Measurements from ENCODE around the gene ITCH.
"Not testable (repeated sequence)": the region's sequence is repeated elsewhere in the genome, so short reads cannot be mapped to it uniquely, and the experiment has no call there.

ITCH gene

GRCh38 chr20:34405942-34406341, 42.9 kb downstream of the ITCH start:
- not testable (repeated sequence) for H3K27me3 ChIP-seq (replicated peaks in 2 of 5; ENCODE audit: control insufficient read depth in 4 of 5, insufficient read depth in 5 of 5, low read length in 4 of 5); H3K27ac ChIP-seq (ENCODE audit: insufficient read depth in 1 of 2, low read depth in 1 of 2, low read length in 2 of 2, poor library complexity in 1 of 2, severe bottlenecking in 2 of 2); H3K4me3 ChIP-seq (ENCODE audit: control insufficient read depth in 1 of 7, extremely low read depth in 1 of 7, insufficient read depth in 4 of 7, low read depth in 2 of 7, low read length in 6 of 7); DNase-seq; H3K9me3 ChIP-seq (ENCODE audit: control extremely low read depth in 1 of 5, control insufficient read depth in 4 of 5, insufficient read depth in 2 of 5, low read depth in 1 of 5, low read length in 4 of 5)
- Histone ChIP-seq H3K36me3 (ENCODE audit: control insufficient read depth in 4 of 4, insufficient read depth in 4 of 4, low read length in 3 of 4) (peaks cover 9 to 39% (median 19%) of the 10 kb centered on the region in 4 experiments), H3K4me1 (ENCODE audit: control extremely low read depth in 1 of 4, control insufficient read depth in 4 of 4, insufficient read depth in 4 of 4, low read length in 3 of 4) (peaks cover 4 to 24% (median 9%) of the 10 kb centered on the region in 4 experiments)
- 84% methylated on average over 3 of the region's 3 CpGs for WGBS (ENCODE audit: insufficient coverage)
- CTCF ChIA-PET = interaction anchor here (0.7 to 1.3 kb wide), 2 partner anchors 20 to 39 kb away, joined by 3 read pairs; no protein-coding TSS in a partner anchor
- POLR2A ChIA-PET = interaction anchor here (0.5 kb wide), 1 partner anchor 48 kb away, joined by 6 read pairs; no protein-coding TSS in a partner anchor

DNA sequence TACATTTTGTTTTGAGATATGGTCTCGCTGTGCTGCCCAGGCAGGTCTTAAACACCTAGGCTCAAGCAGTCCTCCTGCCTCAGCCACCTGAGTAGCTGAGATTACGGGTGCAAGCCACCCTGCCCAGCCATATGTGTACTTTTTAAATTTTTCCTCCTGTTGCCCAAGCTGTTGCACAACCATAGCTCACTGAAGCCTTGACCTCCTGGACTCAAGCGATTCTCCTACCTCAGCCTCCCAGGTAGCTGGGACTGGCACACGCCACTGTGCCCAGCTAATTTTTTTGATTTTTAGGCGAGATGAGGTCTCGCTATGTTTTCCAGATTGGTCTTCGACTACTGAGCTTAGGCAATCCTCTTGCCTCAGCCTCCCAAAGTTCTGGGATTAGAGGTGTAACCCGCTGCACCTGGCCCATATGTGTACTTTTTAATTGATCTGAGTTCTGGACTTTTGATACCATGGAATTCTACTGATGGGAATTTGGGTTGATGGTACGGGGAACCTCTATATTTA, 44.9 kb downstream of the ITCH start:
- Histone ChIP-seq H3K27me3 (replicated peaks in 2 of 5; ENCODE audit: control insufficient read depth in 4 of 5, insufficient read depth in 5 of 5, low read length in 4 of 5) (no peaks in the 10 kb centered on the region), H3K27ac (ENCODE audit: insufficient read depth in 1 of 2, low read depth in 1 of 2, low read length in 2 of 2, poor library complexity in 1 of 2, severe bottlenecking in 2 of 2) (no peak overlapping the region), H3K36me3 (ENCODE audit: control insufficient read depth in 4 of 4, insufficient read depth in 4 of 4, low read length in 3 of 4) (peaks cover 7 to 37% (median 18%) of the 10 kb centered on the region in 4 experiments), H3K9me3 (ENCODE audit: control extremely low read depth in 1 of 5, control insufficient read depth in 4 of 5, insufficient read depth in 2 of 5, low read depth in 1 of 5, low read length in 4 of 5) (no peaks in the 10 kb centered on the region), H3K4me3 (ENCODE audit: control insufficient read depth in 1 of 7, extremely low read depth in 1 of 7, insufficient read depth in 4 of 7, low read depth in 2 of 7, low read length in 6 of 7) (no peak overlapping the region), H3K4me1 (ENCODE audit: control extremely low read depth in 1 of 4, control insufficient read depth in 4 of 4, insufficient read depth in 4 of 4, low read length in 3 of 4) (peaks cover 4 to 24% (median 9%) of the 10 kb centered on the region in 4 experiments)
- ChIA-PET POLR2A (no interaction called here), CTCF (interaction anchor here (1.1 to 1.8 kb wide), 2 partner anchors 12 to 95 kb away, joined by 4 to 10 read pairs; no protein-coding TSS in a partner anchor)
- 96% methylated on average over 7 of the region's 9 CpGs for WGBS (ENCODE audit: insufficient coverage)
- no peak for DNase-seq

- no peak overlapping the region for H3K27ac ChIP-seq (ENCODE audit: insufficient read depth in 1 of 2, low read depth in 1 of 2, low read length in 2 of 2, poor library complexity in 1 of 2, severe bottlenecking in 2 of 2)
- no peak overlapping the region for H3K4me3 ChIP-seq (ENCODE audit: control insufficient read depth in 1 of 7, extremely low read depth in 1 of 7, insufficient read depth in 4 of 7, low read depth in 2 of 7, low read length in 6 of 7)
- POLR2A ChIA-PET = no interaction called here
- no peaks in the 10 kb centered on the region for H3K27me3 ChIP-seq (replicated peaks in 2 of 5; ENCODE audit: control insufficient read depth in 4 of 5, insufficient read depth in 5 of 5, low read length in 4 of 5)
- 100% methylated on average over 1 of the region's 6 CpGs for WGBS (ENCODE audit: insufficient coverage)
- no peak for DNase-seq
- CTCF ChIA-PET = interaction anchor here (1.3 to 1.4 kb wide), 2 partner anchors 12 to 32 kb away, joined by 3 to 4 read pairs; no protein-coding TSS in a partner anchor
- H3K9me3 ChIP-seq (ENCODE audit: control extremely low read depth in 1 of 5, control insufficient read depth in 4 of 5, insufficient read depth in 2 of 5, low read depth in 1 of 5, low read length in 4 of 5) = no peaks in the 10 kb centered on the region
- H3K4me1 ChIP-seq (ENCODE audit: control extremely low read depth in 1 of 4, control insufficient read depth in 4 of 4, insufficient read depth in 4 of 4, low read length in 3 of 4) = peaks cover 3 to 19% (median 11%) of the 10 kb centered on the region in 4 experiments
- H3K36me3 ChIP-seq (ENCODE audit: control insufficient read depth in 4 of 4, insufficient read depth in 4 of 4, low read length in 3 of 4) = peaks cover 11 to 46% (median 24%) of the 10 kb centered on the region in 4 experiments
Observed at GRCh38 chr20:34410336-34410735, 47.3 kb downstream of the ITCH start.

GRCh38 chr20:34412453-34412852, 49.4 kb downstream of the ITCH start:
- POLR2A ChIA-PET = interaction anchor here (0.6 kb wide), 1 partner anchor 265 kb away, joined by 3 read pairs; no protein-coding TSS in a partner anchor
- no peaks in the 10 kb centered on the region for H3K27me3 ChIP-seq (replicated peaks in 2 of 5; ENCODE audit: control insufficient read depth in 4 of 5, insufficient read depth in 5 of 5, low read length in 4 of 5)
- no peaks in the 10 kb centered on the region for H3K9me3 ChIP-seq (ENCODE audit: control extremely low read depth in 1 of 5, control insufficient read depth in 4 of 5, insufficient read depth in 2 of 5, low read depth in 1 of 5, low read length in 4 of 5)
- CTCF ChIA-PET = interaction anchor here (0.7 to 1.3 kb wide), 3 partner anchors 8 to 50 kb away, joined by 3 to 4 read pairs (median 3); partner anchors contain the start of gene ITCH
- H3K36me3 ChIP-seq (ENCODE audit: control insufficient read depth in 4 of 4, insufficient read depth in 4 of 4, low read length in 3 of 4) = peaks cover 11 to 44% (median 26%) of the 10 kb centered on the region in 4 experiments
- H3K4me1 ChIP-seq (ENCODE audit: control extremely low read depth in 1 of 4, control insufficient read depth in 4 of 4, insufficient read depth in 4 of 4, low read length in 3 of 4) = peaks cover 3 to 12% (median 7%) of the 10 kb centered on the region in 4 experiments
- no peak for DNase-seq
- WGBS (ENCODE audit: insufficient coverage) = no CpG with 5 or more reads among the region's 3 CpGs
- H3K4me3 ChIP-seq (ENCODE audit: control insufficient read depth in 1 of 7, extremely low read depth in 1 of 7, insufficient read depth in 4 of 7, low read depth in 2 of 7, low read length in 6 of 7) = no peak overlapping the region
- H3K27ac ChIP-seq (ENCODE audit: insufficient read depth in 1 of 2, low read depth in 1 of 2, low read length in 2 of 2, poor library complexity in 1 of 2, severe bottlenecking in 2 of 2) = no peak overlapping the region

DNA sequence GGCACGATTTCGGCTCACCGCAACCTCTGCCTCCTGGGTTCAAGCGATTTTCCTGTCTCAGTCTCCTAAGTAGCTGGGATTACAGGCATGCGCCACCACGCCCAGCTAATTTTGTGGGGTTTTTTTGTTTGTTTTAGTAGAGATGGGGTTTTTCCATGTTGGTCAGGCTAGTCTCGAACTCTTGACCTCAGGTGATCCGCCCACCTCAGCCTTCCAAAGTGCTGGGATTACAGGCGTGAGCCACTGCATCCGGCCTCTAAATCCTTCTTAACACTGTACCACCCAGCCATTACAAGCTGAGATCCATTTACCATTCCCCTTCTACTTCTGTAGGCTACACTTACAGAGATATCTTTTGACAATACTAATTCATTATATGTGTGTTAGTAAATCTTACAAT, 51.5 kb downstream of the ITCH start:
- H3K27me3 ChIP-seq (replicated peaks in 2 of 5; ENCODE audit: control insufficient read depth in 4 of 5, insufficient read depth in 5 of 5, low read length in 4 of 5); POLR2A ChIA-PET; H3K27ac ChIP-seq (ENCODE audit: insufficient read depth in 1 of 2, low read depth in 1 of 2, low read length in 2 of 2, poor library complexity in 1 of 2, severe bottlenecking in 2 of 2); H3K4me3 ChIP-seq (ENCODE audit: control insufficient read depth in 1 of 7, extremely low read depth in 1 of 7, insufficient read depth in 4 of 7, low read depth in 2 of 7, low read length in 6 of 7); DNase-seq; H3K9me3 ChIP-seq (ENCODE audit: control extremely low read depth in 1 of 5, control insufficient read depth in 4 of 5, insufficient read depth in 2 of 5, low read depth in 1 of 5, low read length in 4 of 5): not testable (repeated sequence)
- peaks cover 5 to 35% (median 20%) of the 10 kb centered on the region in 4 experiments for H3K36me3 ChIP-seq (ENCODE audit: control insufficient read depth in 4 of 4, insufficient read depth in 4 of 4, low read length in 3 of 4)
- CTCF ChIA-PET = interaction anchor here (0.8 to 1.4 kb wide), 2 partner anchors 10 to 101 kb away, joined by 3 read pairs; no protein-coding TSS in a partner anchor
- 93% methylated on average over 4 of the region's 10 CpGs for WGBS (ENCODE audit: insufficient coverage)
- H3K4me1 ChIP-seq (ENCODE audit: control extremely low read depth in 1 of 4, control insufficient read depth in 4 of 4, insufficient read depth in 4 of 4, low read length in 3 of 4) = peaks cover 3 to 12% (median 7%) of the 10 kb centered on the region in 4 experiments

DNA sequence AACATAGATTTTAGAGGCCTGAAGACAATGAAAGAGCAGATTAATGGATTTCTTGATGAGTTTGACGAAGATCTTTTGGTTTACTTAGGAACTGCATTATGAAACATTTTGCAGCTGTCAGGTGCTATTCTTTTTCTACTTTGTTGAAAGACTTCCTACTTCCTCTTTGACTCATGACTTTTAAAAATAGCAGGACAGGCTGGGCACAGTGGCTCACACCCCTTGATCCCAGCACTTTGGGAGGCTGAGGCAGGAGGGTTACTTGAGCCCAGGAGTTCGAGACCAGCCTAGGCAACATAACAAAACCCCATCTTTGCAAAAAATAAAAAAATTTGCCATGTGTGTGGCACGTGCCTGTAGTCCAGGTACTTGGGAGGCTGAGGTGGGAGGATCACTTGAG, 52.0 kb downstream of the ITCH start:
- POLR2A ChIA-PET = no interaction called here
- peak in 2 of 3 donors; percentile 33 to 41 for DNase-seq
- Histone ChIP-seq H3K27me3 (replicated peaks in 2 of 5; ENCODE audit: control insufficient read depth in 4 of 5, insufficient read depth in 5 of 5, low read length in 4 of 5) (no peaks in the 10 kb centered on the region), H3K36me3 (ENCODE audit: control insufficient read depth in 4 of 4, insufficient read depth in 4 of 4, low read length in 3 of 4) (peaks cover 5 to 32% (median 19%) of the 10 kb centered on the region in 4 experiments), H3K27ac (ENCODE audit: insufficient read depth in 1 of 2, low read depth in 1 of 2, low read length in 2 of 2, poor library complexity in 1 of 2, severe bottlenecking in 2 of 2) (peak overlapping the region in 1 of 2 experiments; percentile 25), H3K9me3 (ENCODE audit: control extremely low read depth in 1 of 5, control insufficient read depth in 4 of 5, insufficient read depth in 2 of 5, low read depth in 1 of 5, low read length in 4 of 5) (no peaks in the 10 kb centered on the region), H3K4me1 (ENCODE audit: control extremely low read depth in 1 of 4, control insufficient read depth in 4 of 4, insufficient read depth in 4 of 4, low read length in 3 of 4) (peaks cover 3 to 12% (median 7%) of the 10 kb centered on the region in 4 experiments), H3K4me3 (ENCODE audit: control insufficient read depth in 1 of 7, extremely low read depth in 1 of 7, insufficient read depth in 4 of 7, low read depth in 2 of 7, low read length in 6 of 7) (no peak overlapping the region)
- CTCF ChIA-PET = interaction anchor here (0.8 to 1.4 kb wide), 2 partner anchors 10 to 102 kb away, joined by 3 read pairs; no protein-coding TSS in a partner anchor
- 44% methylated on average over 1 of the region's 3 CpGs for WGBS (ENCODE audit: insufficient coverage)

DNA sequence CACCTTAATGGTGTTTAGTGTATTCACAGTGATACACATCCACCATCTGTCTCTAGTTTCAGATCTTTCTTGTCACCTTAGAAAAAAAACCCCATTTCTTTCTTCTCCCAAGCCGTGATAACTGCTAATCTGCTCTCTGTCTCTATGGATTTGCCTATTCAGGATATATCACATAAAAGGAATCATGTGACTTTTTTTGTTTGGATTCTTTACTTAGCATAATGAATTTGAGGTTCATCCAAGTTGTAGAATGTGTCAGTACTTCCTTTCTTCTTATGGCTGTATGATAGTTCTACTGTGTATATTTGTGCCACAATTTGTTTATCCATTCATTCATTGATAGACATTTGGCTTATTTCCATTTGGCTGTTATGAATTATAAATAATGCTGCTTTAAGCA, 57.1 kb downstream of the ITCH start:
- Histone ChIP-seq H3K9me3 (ENCODE audit: control extremely low read depth in 1 of 5, control insufficient read depth in 4 of 5, insufficient read depth in 2 of 5, low read depth in 1 of 5, low read length in 4 of 5) (no peaks in the 10 kb centered on the region), H3K27ac (ENCODE audit: insufficient read depth in 1 of 2, low read depth in 1 of 2, low read length in 2 of 2, poor library complexity in 1 of 2, severe bottlenecking in 2 of 2) (no peak overlapping the region), H3K4me1 (ENCODE audit: control extremely low read depth in 1 of 4, control insufficient read depth in 4 of 4, insufficient read depth in 4 of 4, low read length in 3 of 4) (peaks cover 0 to 3% (median 1%) of the 10 kb centered on the region in 4 experiments), H3K36me3 (ENCODE audit: control insufficient read depth in 4 of 4, insufficient read depth in 4 of 4, low read length in 3 of 4) (peaks cover 9 to 45% (median 26%) of the 10 kb centered on the region in 4 experiments), H3K27me3 (replicated peaks in 2 of 5; ENCODE audit: control insufficient read depth in 4 of 5, insufficient read depth in 5 of 5, low read length in 4 of 5) (no peaks in the 10 kb centered on the region), H3K4me3 (ENCODE audit: control insufficient read depth in 1 of 7, extremely low read depth in 1 of 7, insufficient read depth in 4 of 7, low read depth in 2 of 7, low read length in 6 of 7) (no peak overlapping the region)
- no CpG with 5 or more reads among the region's 1 CpG for WGBS (ENCODE audit: insufficient coverage)
- ChIA-PET POLR2A (no interaction called here), CTCF (interaction anchor here (1.0 to 1.4 kb wide), 2 partner anchors 16 to 57 kb away, joined by 3 to 4 read pairs; partner anchors contain the start of gene ITCH)
- no peak for DNase-seq

Measured in common myeloid progenitor, CD34-positive (primary cell).